ENCODE results near the gene TGFB3.
"Not testable (repeated sequence)": the region's sequence is repeated elsewhere in the genome, so short reads cannot be mapped to it uniquely, and the experiment has no call there.

The TGFB3 gene

GRCh38 chr14:75960231-75960630 lies 21.6 kb downstream of the TGFB3 start:
- DNase-seq (ENCODE audit: low spot score), result no peak

GRCh38 chr14:75959031-75959430 lies 22.8 kb downstream of the TGFB3 start:
- no peak for DNase-seq (ENCODE audit: low spot score)

- DNase-seq (ENCODE audit: low spot score), result no peak
Observed at GRCh38 chr14:75952489-75952888, 29.3 kb downstream of the TGFB3 start.

- DNase-seq (ENCODE audit: low spot score), result no peak
Observed at GRCh38 chr14:75946785-75947184, 35.0 kb downstream of the TGFB3 start.

- no peak for DNase-seq (ENCODE audit: low spot score)
Observed at GRCh38 chr14:75944607-75945241, 37.1 kb downstream of the TGFB3 start.

GRCh38 chr14:75941030-75941429 lies 40.8 kb downstream of the TGFB3 start:
- no peak for DNase-seq (ENCODE audit: low spot score)

- DNase-seq (ENCODE audit: low spot score), result no peak
Observed at GRCh38 chr14:75939200-75939599, 42.6 kb downstream of the TGFB3 start.

GRCh38 chr14:75934998-75935628 lies 46.7 kb downstream of the TGFB3 start:
- no peak for DNase-seq (ENCODE audit: low spot score)

GRCh38 chr14:75933712-75934296 lies 48.0 kb downstream of the TGFB3 start:
- DNase-seq (ENCODE audit: low spot score), result no peak

GRCh38 chr14:75928690-75929181 lies 53.1 kb downstream of the TGFB3 start:
- DNase-seq (ENCODE audit: low spot score), result no peak

GRCh38 chr14:75927564-75928087 lies 54.2 kb downstream of the TGFB3 start:
- no peak for DNase-seq (ENCODE audit: low spot score)

GRCh38 chr14:75926431-75927115 lies 55.2 kb downstream of the TGFB3 start:
- no peak for DNase-seq (ENCODE audit: low spot score)

- DNase-seq (ENCODE audit: low spot score), result not testable (repeated sequence)
Observed at GRCh38 chr14:75925141-75925840, 56.5 kb downstream of the TGFB3 start.

- DNase-seq (ENCODE audit: low spot score), result not testable (repeated sequence)
Observed at GRCh38 chr14:75920421-75920820, 61.4 kb downstream of the TGFB3 start.

- no peak for DNase-seq (ENCODE audit: low spot score)
Observed at GRCh38 chr14:75917946-75918335, 63.9 kb downstream of the TGFB3 start.

- no peak for DNase-seq (ENCODE audit: low spot score)
Observed at GRCh38 chr14:75917322-75917945, 64.4 kb downstream of the TGFB3 start.

- no peak for DNase-seq (ENCODE audit: low spot score)
Observed at GRCh38 chr14:75915045-75915444, 66.8 kb downstream of the TGFB3 start.

- DNase-seq (ENCODE audit: low spot score), result no peak
Observed at GRCh38 chr14:75913183-75913582, 68.6 kb downstream of the TGFB3 start.

GRCh38 chr14:75911883-75912282 lies 69.9 kb downstream of the TGFB3 start:
- no peak for DNase-seq (ENCODE audit: low spot score)

GRCh38 chr14:75910048-75910447 lies 71.7 kb downstream of the TGFB3 start:
- DNase-seq (ENCODE audit: low spot score), result no peak

GRCh38 chr14:75909630-75910029 lies 72.2 kb downstream of the TGFB3 start:
- no peak for DNase-seq (ENCODE audit: low spot score)
